ENCODE data around the gene SPART.

DNA sequence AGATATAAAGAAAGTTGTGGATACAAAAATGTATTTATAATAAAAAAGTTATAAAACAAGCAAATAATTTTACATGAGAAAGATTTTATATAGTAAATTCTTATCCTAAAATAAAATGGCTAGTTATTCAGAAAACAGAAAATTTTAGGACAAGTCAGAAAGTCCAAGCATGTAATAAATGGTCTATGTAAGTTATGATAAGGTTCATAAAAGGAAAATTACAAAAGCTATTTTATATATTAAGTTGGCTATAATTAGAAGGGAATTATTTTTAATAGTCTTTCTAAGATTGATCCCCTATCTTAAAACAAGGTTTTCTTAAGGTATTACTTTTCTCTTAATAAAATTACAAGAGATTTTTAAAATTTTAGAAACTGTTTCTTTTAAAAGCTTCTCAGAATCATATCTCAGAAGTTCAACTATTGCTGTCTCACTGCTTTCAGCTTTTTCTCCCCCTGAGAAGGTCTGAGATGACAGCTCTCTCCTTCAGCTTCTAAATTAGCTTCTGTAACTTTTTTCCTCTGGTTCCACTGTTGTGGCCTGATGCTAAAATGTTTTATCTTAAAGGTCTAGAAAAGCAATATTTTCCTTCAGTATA lies 57.3 kb downstream of the SPART start:
- TF ChIP-seq EZH2phosphoT487 (IDR thresholded peaks at IDR 0.05; ENCODE audit: borderline replicate concordance, low read length) (no peak), EZH2 (IDR thresholded peaks at IDR 0.05; ENCODE audit: low read length, unreplicated experiment) (no peak)
- TF ChIP-seq, protein P1, sequence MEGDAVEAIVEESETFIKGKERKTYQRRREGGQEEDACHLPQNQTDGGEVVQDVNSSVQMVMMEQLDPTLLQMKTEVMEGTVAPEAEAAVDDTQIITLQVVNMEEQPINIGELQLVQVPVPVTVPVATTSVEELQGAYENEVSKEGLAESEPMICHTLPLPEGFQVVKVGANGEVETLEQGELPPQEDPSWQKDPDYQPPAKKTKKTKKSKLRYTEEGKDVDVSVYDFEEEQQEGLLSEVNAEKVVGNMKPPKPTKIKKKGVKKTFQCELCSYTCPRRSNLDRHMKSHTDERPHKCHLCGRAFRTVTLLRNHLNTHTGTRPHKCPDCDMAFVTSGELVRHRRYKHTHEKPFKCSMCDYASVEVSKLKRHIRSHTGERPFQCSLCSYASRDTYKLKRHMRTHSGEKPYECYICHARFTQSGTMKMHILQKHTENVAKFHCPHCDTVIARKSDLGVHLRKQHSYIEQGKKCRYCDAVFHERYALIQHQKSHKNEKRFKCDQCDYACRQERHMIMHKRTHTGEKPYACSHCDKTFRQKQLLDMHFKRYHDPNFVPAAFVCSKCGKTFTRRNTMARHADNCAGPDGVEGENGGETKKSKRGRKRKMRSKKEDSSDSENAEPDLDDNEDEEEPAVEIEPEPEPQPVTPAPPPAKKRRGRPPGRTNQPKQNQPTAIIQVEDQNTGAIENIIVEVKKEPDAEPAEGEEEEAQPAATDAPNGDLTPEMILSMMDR (conservative IDR thresholded peaks at IDR 0.05; ENCODE audit: low read depth, low read length) = no peak

Measured in PC-3 (cell line).